HEK293 (cell line): ENCODE measurements around the gene ARHGEF28.

Experiments
- CTCF ChIA-PET: fragments of 350-600 bp; formaldehyde crosslinking; extraction: SDS; loops from one replicate; lab custom pipeline; 2021; ENCODE audit warnings: antibody characterized with exemption; lab: Yijun Ruan, JAX
- POLR2A ChIA-PET: fragments of 300-600 bp; formaldehyde crosslinking; extraction: SDS; loops from one replicate; lab custom pipeline; 2020; ENCODE audit warnings: antibody characterized with exemption, inconsistent platforms; lab: Yijun Ruan, JAX
- H3K27ac ChIP-seq: fragments of 200-500 bp; sonication (Bioruptor generic); 2 replicates; pipeline ENCODE4 v1.5.1; 2014; ENCODE audit warnings: low read depth, low read length, control low read depth, inconsistent platforms; ENCODE audit errors: extremely low read depth
- H3K36me3 ChIP-seq, 2 experiments: fragments of 200-500 bp in 1 of 2; sonication (Bioruptor generic) in 1 of 2; 1 replicate in 1 of 2; 2 replicates in 1 of 2; pipeline ENCODE4 v1.5.1; 2014 to 2017; ENCODE audit warnings: inconsistent platforms in 2 of 2, low read length in 2 of 2; ENCODE audit not compliant: control insufficient read depth in 2 of 2, insufficient read depth in 1 of 2
- H3K4me1 ChIP-seq: fragments of 200-500 bp; sonication (Bioruptor generic); 2 replicates; pipeline ENCODE4 v1.5.1; 2014; ENCODE audit warnings: mild to moderate bottlenecking, low read length, inconsistent platforms; ENCODE audit not compliant: control insufficient read depth, insufficient read depth
- H3K4me3 ChIP-seq: 2 replicates; pipeline ENCODE4 v1.5.1; 2011; ENCODE audit warnings: low read depth, mild to moderate bottlenecking, control low read depth, low read length, moderate library complexity
- H3K9me3 ChIP-seq: fragments of 200-500 bp; sonication (Bioruptor generic); 2 replicates; pipeline ENCODE4 v1.5.1; 2014; ENCODE audit warnings: low read depth, low read length, inconsistent platforms; ENCODE audit not compliant: control insufficient read depth, insufficient read depth
- EGR2 ChIP-seq: fragments of 450-650 bp; formaldehyde crosslinking; IDR thresholded peaks from 2 replicates; pipeline ENCODE4 v1.5.1; 2016; ENCODE audit warnings: low read depth, missing biosample characterization, missing genetic modification characterization
- GFI1B ChIP-seq: fragments of 450-650 bp; formaldehyde crosslinking; IDR thresholded peaks from 2 replicates; pipeline ENCODE4 v1.5.1; 2016; ENCODE audit warnings: missing biosample characterization, missing genetic modification characterization
- KLF16 ChIP-seq: fragments of 450-650 bp; formaldehyde crosslinking; IDR thresholded peaks from 2 replicates; pipeline ENCODE4 v1.5.1; 2017; ENCODE audit warnings: missing biosample characterization, missing genetic modification characterization
- KLF8 ChIP-seq: fragments of 450-650 bp; formaldehyde crosslinking; IDR thresholded peaks from 2 replicates; pipeline ENCODE4 v1.5.1; 2016; ENCODE audit warnings: missing biosample characterization, missing genetic modification characterization
- MEIS1 ChIP-seq: sonication (generic); formaldehyde crosslinking; IDR thresholded peaks from 2 replicates; pipeline ENCODE4 v1.8.1; 2022; ENCODE audit warnings: missing genetic modification reagents, mild to moderate bottlenecking, borderline replicate concordance
- MZF1 ChIP-seq: fragments of 450-650 bp; formaldehyde crosslinking; IDR thresholded peaks from 2 replicates; pipeline ENCODE4 v1.5.1; 2017; ENCODE audit warnings: missing biosample characterization, missing genetic modification characterization, borderline replicate concordance
- OVOL3 ChIP-seq: fragments of 450-650 bp; formaldehyde crosslinking; IDR thresholded peaks from 2 replicates; pipeline ENCODE4 v1.5.1; 2016; ENCODE audit warnings: missing biosample characterization, missing genetic modification characterization
- REPIN1 ChIP-seq: fragments of 450-650 bp; formaldehyde crosslinking; IDR thresholded peaks from 2 replicates; pipeline ENCODE4 v1.5.1; 2017; ENCODE audit warnings: missing biosample characterization, missing genetic modification characterization, low read depth
- TRIM28 ChIP-seq: IDR thresholded peaks from 2 replicates; pipeline ENCODE4 v1.6.1; 2011; ENCODE audit warnings: low read length, control low read depth, borderline replicate concordance
- ZFP41 ChIP-seq: fragments of 450-650 bp; formaldehyde crosslinking; IDR thresholded peaks from 2 replicates; pipeline ENCODE4 v1.5.1; 2016; ENCODE audit warnings: missing biosample characterization, missing genetic modification characterization, borderline replicate concordance
- ZNF10 ChIP-seq: fragments of 450-650 bp; formaldehyde crosslinking; IDR thresholded peaks from 2 replicates; pipeline ENCODE4 v1.5.1; 2017; ENCODE audit warnings: missing biosample characterization, missing genetic modification characterization
- ZNF155 ChIP-seq: fragments of 450-650 bp; formaldehyde crosslinking; IDR thresholded peaks from 2 replicates; pipeline ENCODE4 v1.5.1; 2016; ENCODE audit warnings: missing biosample characterization, missing genetic modification characterization
- ZNF175 ChIP-seq: fragments of 450-650 bp; formaldehyde crosslinking; IDR thresholded peaks from 2 replicates; pipeline ENCODE4 v1.5.1; 2016; ENCODE audit warnings: missing biosample characterization, missing genetic modification characterization
- ZNF2 ChIP-seq: fragments of 450-650 bp; formaldehyde crosslinking; IDR thresholded peaks from 2 replicates; pipeline ENCODE4 v1.5.1; 2016; ENCODE audit warnings: missing biosample characterization, missing genetic modification characterization
- ZNF311 ChIP-seq: fragments of 450-650 bp; formaldehyde crosslinking; IDR thresholded peaks from 2 replicates; pipeline ENCODE4 v1.5.1; 2017; ENCODE audit warnings: missing biosample characterization, missing genetic modification characterization, borderline replicate concordance
- ZNF37A ChIP-seq: fragments of 450-650 bp; IDR thresholded peaks from 2 replicates; pipeline ENCODE4 v1.5.1; 2018; ENCODE audit warnings: missing biosample characterization, missing genetic modification characterization
- ZNF391 ChIP-seq: fragments of 450-650 bp; formaldehyde crosslinking; IDR thresholded peaks from 2 replicates; pipeline ENCODE4 v1.5.1; 2016; ENCODE audit warnings: low read depth, missing biosample characterization, missing genetic modification characterization, borderline replicate concordance
- ZNF416 ChIP-seq: fragments of 450-650 bp; formaldehyde crosslinking; IDR thresholded peaks from 2 replicates; pipeline ENCODE4 v1.5.1; 2016; ENCODE audit warnings: missing biosample characterization, missing genetic modification characterization
- ZNF433 ChIP-seq: fragments of 450-650 bp; formaldehyde crosslinking; IDR thresholded peaks from 2 replicates; pipeline ENCODE4 v1.5.1; 2016; ENCODE audit warnings: missing biosample characterization, missing genetic modification characterization, low read depth
- ZNF510 ChIP-seq: fragments of 450-650 bp; formaldehyde crosslinking; IDR thresholded peaks from 2 replicates; pipeline ENCODE4 v1.5.1; 2018; ENCODE audit warnings: mild to moderate bottlenecking, missing genetic modification characterization, missing biosample characterization; ENCODE audit not compliant: insufficient replicate concordance
- ZNF548 ChIP-seq: fragments of 450-650 bp; formaldehyde crosslinking; IDR thresholded peaks from 2 replicates; pipeline ENCODE4 v1.5.1; 2016; ENCODE audit warnings: missing biosample characterization, missing genetic modification characterization
- ZNF561 ChIP-seq: fragments of 450-650 bp; IDR thresholded peaks from 2 replicates; pipeline ENCODE4 v1.5.1; 2018; ENCODE audit warnings: missing biosample characterization, missing genetic modification characterization, borderline replicate concordance
- ZNF571 ChIP-seq: fragments of 450-650 bp; formaldehyde crosslinking; IDR thresholded peaks from 2 replicates; pipeline ENCODE4 v1.5.0; 2017; ENCODE audit warnings: missing biosample characterization, missing genetic modification characterization
- ZNF701 ChIP-seq: fragments of 450-650 bp; formaldehyde crosslinking; IDR thresholded peaks from 2 replicates; pipeline ENCODE4 v1.5.1; 2016; ENCODE audit warnings: missing biosample characterization, missing genetic modification characterization
- ZNF776 ChIP-seq: fragments of 450-650 bp; formaldehyde crosslinking; IDR thresholded peaks from 2 replicates; pipeline ENCODE4 v1.5.0; 2017; ENCODE audit warnings: missing biosample characterization, missing genetic modification characterization, borderline replicate concordance
- ZSCAN18 ChIP-seq: fragments of 450-650 bp; formaldehyde crosslinking; IDR thresholded peaks from 2 replicates; pipeline ENCODE4 v1.5.1; 2016; ENCODE audit warnings: missing biosample characterization, missing genetic modification characterization
- ZXDB ChIP-seq: fragments of 450-650 bp; formaldehyde crosslinking; IDR thresholded peaks from 2 replicates; pipeline ENCODE4 v1.5.1; 2016; ENCODE audit warnings: missing biosample characterization, missing genetic modification characterization
- TF ChIP-seq, protein P1 (sequence below): fragments of 450-650 bp; formaldehyde crosslinking; IDR thresholded peaks from 2 replicates; pipeline ENCODE4; 2016; ENCODE audit warnings: missing biosample characterization, missing genetic modification characterization
- TF ChIP-seq, protein P2 (sequence below): fragments of 450-650 bp; formaldehyde crosslinking; IDR thresholded peaks from 2 replicates; pipeline ENCODE4 v1.5.1; 2016; ENCODE audit warnings: missing biosample characterization, missing genetic modification characterization
- TF ChIP-seq, protein P3 (sequence below): fragments of 450-650 bp; formaldehyde crosslinking; IDR thresholded peaks from 2 replicates; pipeline ENCODE4 v1.5.1; 2016; ENCODE audit warnings: missing biosample characterization, missing genetic modification characterization

ARHGEF28 gene

GRCh38 chr5:73605223-73606087, 20.5 kb upstream of the ARHGEF28 start:
- CTCF ChIA-PET, result interaction anchor here (0.6 to 1.1 kb wide), 4 partner anchors 14 to 556 kb away, joined by 3 to 4 read pairs (median 4); no protein-coding TSS in a partner anchor
- POLR2A ChIA-PET, result no interaction called here

DNA sequence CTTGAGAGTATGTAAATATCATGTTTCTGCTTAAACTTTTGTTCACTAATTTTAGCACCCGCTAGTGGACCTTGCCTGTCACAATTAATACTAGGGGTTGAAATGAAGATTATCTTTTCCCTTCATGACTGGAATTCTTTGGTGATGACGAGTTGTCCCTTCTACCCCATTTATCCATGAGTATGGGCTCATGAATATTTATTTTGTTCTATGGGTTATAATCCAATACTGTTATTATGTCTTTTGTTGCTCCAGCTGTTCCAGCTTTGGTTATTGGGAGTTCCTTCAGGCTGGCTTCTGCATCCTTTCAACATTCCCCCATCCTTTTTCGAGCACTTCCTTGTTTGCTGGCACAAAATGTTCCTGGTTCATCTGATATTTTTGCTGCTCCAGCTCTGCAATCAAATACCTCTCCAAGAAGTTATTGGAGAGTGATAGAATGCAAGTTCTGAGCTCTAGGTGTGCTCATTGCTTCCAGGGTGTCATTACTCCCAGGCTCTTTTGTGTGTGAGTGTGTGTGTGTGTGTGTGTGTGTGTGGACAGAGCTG, 19.7 kb upstream of the ARHGEF28 start:
- TF ChIP-seq ZNF776 (tag by site-specific recombination) (no peak), MEIS1 (no peak), ZNF2 (tag by site-specific recombination) (no peak), OVOL3 (tag by site-specific recombination) (no peak), ZNF571 (no peak), MZF1 (tag by site-specific recombination) (no peak), ZNF701 (tag by site-specific recombination) (no peak), ZXDB (tag by site-specific recombination) (no peak), ZFP41 (tag by site-specific recombination) (no peak), ZNF175 (tag by site-specific recombination) (no peak), ZNF37A (tag by site-specific recombination) (no peak), ZNF391 (tag by site-specific recombination) (no peak), ZNF10 (tag by site-specific recombination) (no peak)
- TF ChIP-seq, protein P1, sequence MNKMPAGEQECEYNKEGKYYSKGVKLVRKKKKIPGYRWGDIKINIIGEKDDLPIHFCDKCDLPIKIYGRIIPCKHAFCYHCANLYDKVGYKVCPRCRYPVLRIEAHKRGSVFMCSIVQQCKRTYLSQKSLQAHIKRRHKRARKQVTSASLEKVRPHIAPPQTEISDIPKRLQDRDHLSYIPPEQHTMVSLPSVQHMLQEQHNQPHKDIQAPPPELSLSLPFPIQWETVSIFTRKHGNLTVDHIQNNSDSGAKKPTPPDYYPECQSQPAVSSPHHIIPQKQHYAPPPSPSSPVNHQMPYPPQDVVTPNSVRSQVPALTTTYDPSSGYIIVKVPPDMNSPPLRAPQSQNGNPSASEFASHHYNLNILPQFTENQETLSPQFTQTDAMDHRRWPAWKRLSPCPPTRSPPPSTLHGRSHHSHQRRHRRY (tag by site-specific recombination), result no peak
- Histone ChIP-seq H3K4me1 (no peaks in the 10 kb centered on the region), H3K4me3 (no peak overlapping the region), H3K36me3 (no peaks in the 10 kb centered on the region), H3K27ac (no peak overlapping the region), H3K9me3 (no peaks in the 10 kb centered on the region)
- ChIA-PET POLR2A (no interaction called here), CTCF (interaction anchor here (0.6 to 1.1 kb wide), 6 partner anchors 9 to 235 kb away, joined by 3 to 11 read pairs (median 3); no protein-coding TSS in a partner anchor)

More at GRCh38 chr5:73605223-73606087, 20.5 kb upstream of the ARHGEF28 start:
- no peaks in the 10 kb centered on the region for H3K9me3 ChIP-seq
- no peaks in the 10 kb centered on the region for H3K36me3 ChIP-seq
- no peak for TF ChIP-seq ZNF561 (tag by site-specific recombination)
- no peak for TF ChIP-seq EGR2
- TF ChIP-seq ZNF416 (tag by site-specific recombination), result no peak
- TF ChIP-seq, protein P2, sequence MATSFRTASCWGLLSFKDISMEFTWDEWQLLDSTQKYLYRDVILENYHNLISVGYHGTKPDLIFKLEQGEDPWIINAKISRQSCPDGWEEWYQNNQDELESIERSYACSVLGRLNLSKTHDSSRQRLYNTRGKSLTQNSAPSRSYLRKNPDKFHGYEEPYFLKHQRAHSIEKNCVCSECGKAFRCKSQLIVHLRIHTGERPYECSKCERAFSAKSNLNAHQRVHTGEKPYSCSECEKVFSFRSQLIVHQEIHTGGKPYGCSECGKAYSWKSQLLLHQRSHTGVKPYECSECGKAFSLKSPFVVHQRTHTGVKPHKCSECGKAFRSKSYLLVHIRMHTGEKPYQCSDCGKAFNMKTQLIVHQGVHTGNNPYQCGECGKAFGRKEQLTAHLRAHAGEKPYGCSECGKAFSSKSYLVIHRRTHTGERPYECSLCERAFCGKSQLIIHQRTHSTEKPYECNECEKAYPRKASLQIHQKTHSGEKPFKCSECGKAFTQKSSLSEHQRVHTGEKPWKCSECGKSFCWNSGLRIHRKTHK (tag by site-specific recombination), result no peak
- no peak for TF ChIP-seq ZNF155 (tag by site-specific recombination)
- no peak for TF ChIP-seq ZSCAN18
- TF ChIP-seq REPIN1, result no peak
- no peak for TF ChIP-seq ZNF311 (tag by site-specific recombination)
- TF ChIP-seq KLF8 (tag by site-specific recombination), result no peak
- TF ChIP-seq, protein P3, sequence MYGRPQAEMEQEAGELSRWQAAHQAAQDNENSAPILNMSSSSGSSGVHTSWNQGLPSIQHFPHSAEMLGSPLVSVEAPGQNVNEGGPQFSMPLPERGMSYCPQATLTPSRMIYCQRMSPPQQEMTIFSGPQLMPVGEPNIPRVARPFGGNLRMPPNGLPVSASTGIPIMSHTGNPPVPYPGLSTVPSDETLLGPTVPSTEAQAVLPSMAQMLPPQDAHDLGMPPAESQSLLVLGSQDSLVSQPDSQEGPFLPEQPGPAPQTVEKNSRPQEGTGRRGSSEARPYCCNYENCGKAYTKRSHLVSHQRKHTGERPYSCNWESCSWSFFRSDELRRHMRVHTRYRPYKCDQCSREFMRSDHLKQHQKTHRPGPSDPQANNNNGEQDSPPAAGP (tag by site-specific recombination), result no peak
- TF ChIP-seq TRIM28, result no peak
- no peak for TF ChIP-seq ZNF433
- no peak for TF ChIP-seq ZNF701 (tag by site-specific recombination)
- no peak for TF ChIP-seq KLF16 (tag by site-specific recombination)
- TF ChIP-seq ZNF510 (tag by site-specific recombination), result no peak
- no peak for TF ChIP-seq ZXDB (tag by site-specific recombination)
- no peak for TF ChIP-seq ZNF548 (tag by site-specific recombination)
- no peak for TF ChIP-seq GFI1B
- no peak overlapping the region for H3K4me3 ChIP-seq
- no peaks in the 10 kb centered on the region for H3K4me1 ChIP-seq
- H3K27ac ChIP-seq, result no peak overlapping the region
